ENCODE results near the gene TMEM38B. TPM values are rescaled to one million over a fixed set of nuclear protein-coding genes. Genes with fewer than 3 reads are reported as not detected.
"Not testable (repeated sequence)": the region's sequence is repeated elsewhere in the genome, so short reads cannot be mapped to it uniquely, and the experiment has no call there.

Gene TMEM38B
- total RNA-seq, 4 donors from 2014 or later, result 7.4 to 12.5 (median 9.7) TPM

GRCh38 chr9:105783495-105783872 is 89.1 kb downstream of the TMEM38B start:
- not testable (repeated sequence) for DNase-seq (ENCODE audit: low spot score in 2 of 2); H3K4me3 ChIP-seq; H3K4me1 ChIP-seq; H3K27ac ChIP-seq; H3K36me3 ChIP-seq; H3K27me3 ChIP-seq; H3K9me3 ChIP-seq
- 79% methylated on average over 6 of the region's 6 CpGs for WGBS

GRCh38 chr9:105786796-105787195 is 92.5 kb downstream of the TMEM38B start:
- H3K36me3 ChIP-seq; H3K27me3 ChIP-seq; DNase-seq (ENCODE audit: low spot score in 2 of 2); H3K4me1 ChIP-seq; H3K9me3 ChIP-seq; H3K27ac ChIP-seq; H3K4me3 ChIP-seq: not testable (repeated sequence)
- WGBS, result 91% methylated on average over 2 of the region's 2 CpGs

- TF ChIP-seq POLR2AphosphoS5 (IDR thresholded peaks at IDR 0.05), result no peak
- no peak for TF ChIP-seq EP300 (IDR thresholded peaks at IDR 0.05)
- no peak for TF ChIP-seq CTCF (IDR thresholded peaks at IDR 0.05)
- no peak for TF ChIP-seq POLR2A (IDR thresholded peaks at IDR 0.05)
- Histone ChIP-seq H3K27me3 (no peaks in the 10 kb centered on the region), H3K36me3 (no peaks in the 10 kb centered on the region), H3K4me3 (no peak overlapping the region), H3K9me3 (no peaks in the 10 kb centered on the region), H3K27ac (no peak overlapping the region), H3K4me1 (no peaks in the 10 kb centered on the region)
- WGBS, result 82% methylated on average over 3 of the region's 3 CpGs
- DNase-seq (ENCODE audit: low spot score in 2 of 2), result no peak
These were observed 121.9 kb downstream of the TMEM38B start for GRCh38 chr9:105816202-105816744.

GRCh38 chr9:105816981-105817380 is 122.6 kb downstream of the TMEM38B start:
- DNase-seq (ENCODE audit: low spot score in 2 of 2), result no peak
- no peak overlapping the region for H3K4me3 ChIP-seq
- TF ChIP-seq CTCF (IDR thresholded peaks at IDR 0.05) (no peak), POLR2AphosphoS5 (IDR thresholded peaks at IDR 0.05) (no peak), EP300 (IDR thresholded peaks at IDR 0.05) (no peak), POLR2A (IDR thresholded peaks at IDR 0.05) (no peak)
- no peaks in the 10 kb centered on the region for H3K27me3 ChIP-seq
- H3K36me3 ChIP-seq, result no peaks in the 10 kb centered on the region
- H3K4me1 ChIP-seq, result no peaks in the 10 kb centered on the region
- 85% methylated on average over 5 of the region's 5 CpGs for WGBS
- H3K27ac ChIP-seq, result no peak overlapping the region
- no peaks in the 10 kb centered on the region for H3K9me3 ChIP-seq

GRCh38 chr9:105818903-105819302 is 124.6 kb downstream of the TMEM38B start:
- TF ChIP-seq POLR2A (IDR thresholded peaks at IDR 0.05) (no peak), POLR2AphosphoS5 (IDR thresholded peaks at IDR 0.05) (no peak), CTCF (IDR thresholded peaks at IDR 0.05) (no peak), EP300 (IDR thresholded peaks at IDR 0.05) (no peak)
- Histone ChIP-seq H3K4me1 (no peaks in the 10 kb centered on the region), H3K36me3 (no peaks in the 10 kb centered on the region), H3K27ac (no peak overlapping the region), H3K4me3 (no peak overlapping the region), H3K27me3 (no peaks in the 10 kb centered on the region), H3K9me3 (peaks cover 9% of the 10 kb centered on the region)
- DNase-seq (ENCODE audit: low spot score in 2 of 2), result no peak
- 86% methylated on average over 15 of the region's 15 CpGs for WGBS

- TF ChIP-seq EP300 (IDR thresholded peaks at IDR 0.05), result no peak
- no peak for TF ChIP-seq CTCF (IDR thresholded peaks at IDR 0.05)
- no peak for TF ChIP-seq POLR2AphosphoS5 (IDR thresholded peaks at IDR 0.05)
These were observed 128.5 kb downstream of the TMEM38B start for GRCh38 chr9:105822814-105823213.

More at GRCh38 chr9:105822814-105823213, 128.5 kb downstream of the TMEM38B start:
- H3K9me3 ChIP-seq, result peaks cover 9% of the 10 kb centered on the region
- 80% methylated on average over 23 of the region's 23 CpGs for WGBS
- no peaks in the 10 kb centered on the region for H3K36me3 ChIP-seq
- H3K27me3 ChIP-seq, result no peaks in the 10 kb centered on the region
- DNase-seq (ENCODE audit: low spot score in 2 of 2), result no peak
- H3K4me1 ChIP-seq, result no peaks in the 10 kb centered on the region
- H3K4me3 ChIP-seq, result no peak overlapping the region
- no peak overlapping the region for H3K27ac ChIP-seq

Other genes with a start within 250 kb of the TMEM38B start
- 1 to 10 TPM in 3 of 4 donors, under 1 TPM in 1; 0.86 to 2.1 (median 1.6) TPM for gene FSD1L, start 246.5 kb upstream of the TMEM38B start, total RNA-seq
- gene FKTN, start 136.4 kb upstream of the TMEM38B start, total RNA-seq, result 10 to 100 TPM in 2 of 4 donors, 1 to 10 TPM in 2; 6.0 to 49.6 (median 9.7) TPM
- not detected for gene TAL2, start 32.1 kb upstream of the TMEM38B start, total RNA-seq